Measurements from ENCODE around the gene CDX2.

CDX2 gene

GRCh38 chr13:27955014-27955591, 14.0 kb downstream of the CDX2 start:
- TF ChIP-seq SIN3A (IDR thresholded peaks at IDR 0.05; ENCODE audit: borderline replicate concordance, insufficient read depth, low read length), result no peak
- TF ChIP-seq, protein P1, sequence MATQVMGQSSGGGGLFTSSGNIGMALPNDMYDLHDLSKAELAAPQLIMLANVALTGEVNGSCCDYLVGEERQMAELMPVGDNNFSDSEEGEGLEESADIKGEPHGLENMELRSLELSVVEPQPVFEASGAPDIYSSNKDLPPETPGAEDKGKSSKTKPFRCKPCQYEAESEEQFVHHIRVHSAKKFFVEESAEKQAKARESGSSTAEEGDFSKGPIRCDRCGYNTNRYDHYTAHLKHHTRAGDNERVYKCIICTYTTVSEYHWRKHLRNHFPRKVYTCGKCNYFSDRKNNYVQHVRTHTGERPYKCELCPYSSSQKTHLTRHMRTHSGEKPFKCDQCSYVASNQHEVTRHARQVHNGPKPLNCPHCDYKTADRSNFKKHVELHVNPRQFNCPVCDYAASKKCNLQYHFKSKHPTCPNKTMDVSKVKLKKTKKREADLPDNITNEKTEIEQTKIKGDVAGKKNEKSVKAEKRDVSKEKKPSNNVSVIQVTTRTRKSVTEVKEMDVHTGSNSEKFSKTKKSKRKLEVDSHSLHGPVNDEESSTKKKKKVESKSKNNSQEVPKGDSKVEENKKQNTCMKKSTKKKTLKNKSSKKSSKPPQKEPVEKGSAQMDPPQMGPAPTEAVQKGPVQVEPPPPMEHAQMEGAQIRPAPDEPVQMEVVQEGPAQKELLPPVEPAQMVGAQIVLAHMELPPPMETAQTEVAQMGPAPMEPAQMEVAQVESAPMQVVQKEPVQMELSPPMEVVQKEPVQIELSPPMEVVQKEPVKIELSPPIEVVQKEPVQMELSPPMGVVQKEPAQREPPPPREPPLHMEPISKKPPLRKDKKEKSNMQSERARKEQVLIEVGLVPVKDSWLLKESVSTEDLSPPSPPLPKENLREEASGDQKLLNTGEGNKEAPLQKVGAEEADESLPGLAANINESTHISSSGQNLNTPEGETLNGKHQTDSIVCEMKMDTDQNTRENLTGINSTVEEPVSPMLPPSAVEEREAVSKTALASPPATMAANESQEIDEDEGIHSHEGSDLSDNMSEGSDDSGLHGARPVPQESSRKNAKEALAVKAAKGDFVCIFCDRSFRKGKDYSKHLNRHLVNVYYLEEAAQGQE (IDR thresholded peaks at IDR 0.05; ENCODE audit: insufficient read depth in 1 of 2, low read depth in 2 of 2, low read length in 2 of 2), result no peak
- no peak for TF ChIP-seq FOXP2 (optimal IDR thresholded peaks at IDR 0.05; ENCODE audit: borderline replicate concordance, extremely low read depth, extremely low read length, insufficient read depth)
- TF ChIP-seq TAF1 (IDR thresholded peaks at IDR 0.05; ENCODE audit: borderline replicate concordance, insufficient read depth, low read length), result no peak
- TF ChIP-seq POLR2AphosphoS5 (IDR thresholded peaks at IDR 0.05; ENCODE audit: low read depth, low read length), result no peak

GRCh38 chr13:27954406-27954851, 14.7 kb downstream of the CDX2 start:
- no peak for TF ChIP-seq TAF1 (IDR thresholded peaks at IDR 0.05; ENCODE audit: borderline replicate concordance, insufficient read depth, low read length)
- TF ChIP-seq, protein P1 (IDR thresholded peaks at IDR 0.05; ENCODE audit: insufficient read depth in 1 of 2, low read depth in 2 of 2, low read length in 2 of 2), result no peak
- no peak for TF ChIP-seq POLR2AphosphoS5 (IDR thresholded peaks at IDR 0.05; ENCODE audit: low read depth, low read length)
- no peak for TF ChIP-seq SIN3A (IDR thresholded peaks at IDR 0.05; ENCODE audit: borderline replicate concordance, insufficient read depth, low read length)
- TF ChIP-seq FOXP2 (optimal IDR thresholded peaks at IDR 0.05; ENCODE audit: borderline replicate concordance, extremely low read depth, extremely low read length, insufficient read depth), result no peak

DNA sequence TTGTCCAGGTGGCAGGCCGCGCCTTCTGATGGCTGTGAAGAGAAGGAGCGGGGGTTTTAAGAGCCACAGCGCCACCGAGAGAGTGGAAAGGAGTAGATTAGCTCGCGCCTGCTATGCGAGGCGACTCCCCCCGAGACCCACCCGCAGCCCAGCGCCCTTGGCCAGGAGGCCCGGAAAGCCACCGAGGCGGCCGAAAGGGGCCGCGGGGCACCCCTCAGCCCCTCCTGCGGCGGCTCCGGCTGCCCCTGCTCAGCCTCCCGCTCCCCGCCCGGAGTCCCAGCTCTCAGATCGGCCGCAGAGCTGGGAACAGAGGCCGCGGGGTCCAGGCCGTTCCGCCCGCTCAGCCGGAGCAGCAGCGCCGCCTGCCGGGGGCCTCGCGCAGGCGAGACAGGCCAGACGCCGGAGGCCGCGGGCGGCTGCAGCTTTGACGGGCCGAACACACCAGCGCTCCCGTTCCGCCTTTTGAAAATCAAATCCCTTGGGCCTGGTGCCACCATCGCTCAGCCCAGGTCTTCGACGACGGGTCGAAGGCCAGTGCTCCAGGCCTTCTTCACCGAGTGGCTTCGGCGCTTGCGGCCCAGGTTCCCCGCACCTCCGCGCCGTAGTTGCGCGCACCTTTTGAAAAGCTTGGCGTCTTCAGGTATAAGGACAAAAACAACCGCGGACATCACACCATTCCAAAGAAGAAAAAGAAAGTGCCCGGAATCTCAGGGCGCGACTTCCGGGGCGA, 15.3 kb downstream of the CDX2 start:
- TF ChIP-seq SIN3A (IDR thresholded peaks at IDR 0.05; ENCODE audit: borderline replicate concordance, insufficient read depth, low read length) (no peak), TAF1 (IDR thresholded peaks at IDR 0.05; ENCODE audit: borderline replicate concordance, insufficient read depth, low read length) (no peak), POLR2AphosphoS5 (IDR thresholded peaks at IDR 0.05; ENCODE audit: low read depth, low read length) (no peak), FOXP2 (optimal IDR thresholded peaks at IDR 0.05; ENCODE audit: borderline replicate concordance, extremely low read depth, extremely low read length, insufficient read depth) (peak; percentile 12)
- TF ChIP-seq, protein P1 (IDR thresholded peaks at IDR 0.05; ENCODE audit: insufficient read depth in 1 of 2, low read depth in 2 of 2, low read length in 2 of 2), result no peak

GRCh38 chr13:27952876-27953675, 16.0 kb downstream of the CDX2 start:
- TF ChIP-seq FOXP2 (optimal IDR thresholded peaks at IDR 0.05; ENCODE audit: borderline replicate concordance, extremely low read depth, extremely low read length, insufficient read depth), result no peak

GRCh38 chr13:27942972-27943371, 26.1 kb downstream of the CDX2 start:
- TF ChIP-seq SIN3A (IDR thresholded peaks at IDR 0.05; ENCODE audit: borderline replicate concordance, insufficient read depth, low read length) (no peak), FOXP2 (optimal IDR thresholded peaks at IDR 0.05; ENCODE audit: borderline replicate concordance, extremely low read depth, extremely low read length, insufficient read depth) (no peak), TAF1 (IDR thresholded peaks at IDR 0.05; ENCODE audit: borderline replicate concordance, insufficient read depth, low read length) (no peak), POLR2AphosphoS5 (IDR thresholded peaks at IDR 0.05; ENCODE audit: low read depth, low read length) (no peak)
- TF ChIP-seq, protein P1 (IDR thresholded peaks at IDR 0.05; ENCODE audit: insufficient read depth in 1 of 2, low read depth in 2 of 2, low read length in 2 of 2), result no peak

All from PFSK-1 (cell line).